Heart left ventricle (tissue), 13 donors: ENCODE results near the gene CAMTA1.

Experiments
- POLR2A ChIP-seq, 2 donors: fragments of 450-650 bp; IDR thresholded peaks; one replicate each; pipeline ENCODE4 v1.6.1; 2017; ENCODE audit warnings: antibody characterized with exemption in 2 of 2, mild to moderate bottlenecking in 2 of 2, moderate library complexity in 2 of 2
- TF ChIP-seq, protein P1 (sequence below), 12 donors: fragments of 200-600 bp; sonication (generic) in 4 of 12; IDR thresholded peaks; one replicate each; pipeline versions ENCODE4 v1.5.0 to v1.8.0; 2018 to 2022; ENCODE audit warnings: antibody characterized with exemption in 12 of 12, mild to moderate bottlenecking in 5 of 12
- donor health status: ischemic (EF 13 %, LVEDD 7.1; RV severe dilation, severe dysfunction).
- donor health status: DM: no; HTN: yes; CAD: no.
- donor health status: DM: no; HTN: no; CAD: no.
- donor health status: ischemic (EF 25% LVEDD 6.9; RV normal size, moderate dysfunction).
- donor health status: ischemic (EF 25% LVEDD 5.7; RV mildly dilated, moderate dysfunction).
- donor health status: ischemic (EF 35%, LVEDD 5.7; RV mildly dilated, moderate dysfunction).
- donor health status: nonischemic (EF 11% LVEDD 7.7; RV severe dilation, severe dysfunction).
- donor health status: DM: yes; HTN: yes; CAD: no.
- donor health status: PGD.
- donor health status: ischemic (EF 29% LVEDD 5.4; RV normal size, mild dysfunction).
- donor health status: nonischemic (EF 23%, LVEDD 6.1; RV moderate dilation, normal function).

DNA sequence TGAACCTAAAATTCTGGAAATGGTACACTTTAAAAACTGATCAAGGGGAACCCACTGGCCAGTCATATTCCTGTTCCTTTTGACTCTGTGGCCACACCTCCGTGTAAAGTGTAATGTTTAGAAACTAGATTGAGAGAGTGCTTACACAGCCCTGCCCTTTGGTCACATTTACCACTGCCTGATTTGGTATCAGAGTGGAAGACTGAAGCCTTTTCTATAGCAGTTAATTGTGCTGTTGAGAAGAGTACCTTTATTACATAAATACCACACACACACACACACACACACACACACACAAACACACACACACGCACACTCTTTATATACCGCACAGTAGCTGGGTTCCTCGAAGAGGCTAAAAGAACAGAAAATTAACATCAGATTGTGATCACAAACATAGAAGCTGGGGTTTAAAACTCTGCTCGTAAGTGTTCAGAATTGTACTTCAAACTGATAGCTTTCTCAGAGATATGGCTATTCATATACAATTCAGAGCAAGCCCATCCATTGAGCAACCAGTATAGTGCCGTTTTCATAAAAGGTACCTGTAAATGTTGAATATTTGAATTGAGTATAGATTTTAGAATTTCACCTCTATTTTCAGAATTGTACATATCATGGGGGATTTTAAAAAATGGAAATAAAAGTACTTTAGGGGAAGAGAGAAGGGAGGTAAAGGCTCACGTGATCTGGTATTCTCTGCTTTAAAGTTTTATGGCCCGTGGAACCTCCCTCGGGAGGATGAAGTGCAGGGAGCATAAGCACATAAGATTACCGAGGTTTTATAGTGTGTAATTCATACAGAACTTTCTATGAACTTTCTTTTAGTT lies 37.5 kb downstream of the CAMTA1 start:
- TF ChIP-seq, protein P1, sequence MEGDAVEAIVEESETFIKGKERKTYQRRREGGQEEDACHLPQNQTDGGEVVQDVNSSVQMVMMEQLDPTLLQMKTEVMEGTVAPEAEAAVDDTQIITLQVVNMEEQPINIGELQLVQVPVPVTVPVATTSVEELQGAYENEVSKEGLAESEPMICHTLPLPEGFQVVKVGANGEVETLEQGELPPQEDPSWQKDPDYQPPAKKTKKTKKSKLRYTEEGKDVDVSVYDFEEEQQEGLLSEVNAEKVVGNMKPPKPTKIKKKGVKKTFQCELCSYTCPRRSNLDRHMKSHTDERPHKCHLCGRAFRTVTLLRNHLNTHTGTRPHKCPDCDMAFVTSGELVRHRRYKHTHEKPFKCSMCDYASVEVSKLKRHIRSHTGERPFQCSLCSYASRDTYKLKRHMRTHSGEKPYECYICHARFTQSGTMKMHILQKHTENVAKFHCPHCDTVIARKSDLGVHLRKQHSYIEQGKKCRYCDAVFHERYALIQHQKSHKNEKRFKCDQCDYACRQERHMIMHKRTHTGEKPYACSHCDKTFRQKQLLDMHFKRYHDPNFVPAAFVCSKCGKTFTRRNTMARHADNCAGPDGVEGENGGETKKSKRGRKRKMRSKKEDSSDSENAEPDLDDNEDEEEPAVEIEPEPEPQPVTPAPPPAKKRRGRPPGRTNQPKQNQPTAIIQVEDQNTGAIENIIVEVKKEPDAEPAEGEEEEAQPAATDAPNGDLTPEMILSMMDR (IDR thresholded peaks at IDR 0.05): no peak
- no peak for TF ChIP-seq POLR2A (IDR thresholded peaks at IDR 0.05)
